ENCODE results near the gene COL4A6.

Gene COL4A6

GRCh38 chrX:108331126-108331909 is 106.9 kb downstream of the COL4A6 start:
- DNase-seq (ENCODE audit: low spot score), result no peak

- DNase-seq (ENCODE audit: low spot score), result no peak
Observed at GRCh38 chrX:108323751-108324150, 114.5 kb downstream of the COL4A6 start.

GRCh38 chrX:108322234-108322633 is 116.0 kb downstream of the COL4A6 start:
- no peak for DNase-seq (ENCODE audit: low spot score)

GRCh38 chrX:108316456-108316855 is 121.8 kb downstream of the COL4A6 start:
- no peak for DNase-seq (ENCODE audit: low spot score)

GRCh38 chrX:108313669-108314068 is 124.6 kb downstream of the COL4A6 start:
- DNase-seq (ENCODE audit: low spot score), result no peak

- DNase-seq (ENCODE audit: low spot score), result no peak
Observed at GRCh38 chrX:108312957-108313356, 125.3 kb downstream of the COL4A6 start.

GRCh38 chrX:108312011-108312410 is 126.2 kb downstream of the COL4A6 start:
- no peak for DNase-seq (ENCODE audit: low spot score)

- DNase-seq (ENCODE audit: low spot score), result no peak
Observed at GRCh38 chrX:108310506-108310905, 127.7 kb downstream of the COL4A6 start.

- DNase-seq (ENCODE audit: low spot score), result no peak
Observed at GRCh38 chrX:108309144-108309543, 129.1 kb downstream of the COL4A6 start.

- DNase-seq (ENCODE audit: low spot score), result no peak
Observed at GRCh38 chrX:108307132-108308085, 130.8 kb downstream of the COL4A6 start.

- DNase-seq (ENCODE audit: low spot score), result no peak
Observed at GRCh38 chrX:108306086-108306485, 132.1 kb downstream of the COL4A6 start.

GRCh38 chrX:108304757-108305156 is 133.5 kb downstream of the COL4A6 start:
- no peak for DNase-seq (ENCODE audit: low spot score)

GRCh38 chrX:108304210-108304609 is 134.0 kb downstream of the COL4A6 start:
- DNase-seq (ENCODE audit: low spot score), result no peak

GRCh38 chrX:108303682-108304081 is 134.5 kb downstream of the COL4A6 start:
- DNase-seq (ENCODE audit: low spot score), result no peak

- no peak for DNase-seq (ENCODE audit: low spot score)
Observed at GRCh38 chrX:108299704-108300103, 138.5 kb downstream of the COL4A6 start.

- no peak for DNase-seq (ENCODE audit: low spot score)
Observed at GRCh38 chrX:108299101-108299591, 139.1 kb downstream of the COL4A6 start.

- DNase-seq (ENCODE audit: low spot score), result no peak
Observed at GRCh38 chrX:108298165-108298602, 140.0 kb downstream of the COL4A6 start.

GRCh38 chrX:108297290-108297689 is 140.9 kb downstream of the COL4A6 start:
- no peak for DNase-seq (ENCODE audit: low spot score)

GRCh38 chrX:108292053-108292452 is 146.2 kb downstream of the COL4A6 start:
- DNase-seq (ENCODE audit: low spot score), result no peak

GRCh38 chrX:108285918-108286317 is 152.3 kb downstream of the COL4A6 start:
- no peak for DNase-seq (ENCODE audit: low spot score)

GRCh38 chrX:108285356-108285755 is 152.9 kb downstream of the COL4A6 start:
- no peak for DNase-seq (ENCODE audit: low spot score)

GRCh38 chrX:108275732-108276131 is 162.5 kb downstream of the COL4A6 start:
- no peak for DNase-seq (ENCODE audit: low spot score)

GRCh38 chrX:108271397-108271787 is 166.8 kb downstream of the COL4A6 start:
- DNase-seq (ENCODE audit: low spot score), result no peak

Data from CD4-positive, alpha-beta T cell treated with Interleukin-6 at 100 ng/mL for 8 hours (primary cell).